GM23338 (cell line): ENCODE measurements around the gene MAPKBP1. TPM values are rescaled to one million over a fixed set of nuclear protein-coding genes. Genes with fewer than 3 reads are reported as not detected.

Experiments used
- ATAC-seq: fragments of 200-7000 bp; cut with Tn5 transposase; 3 replicates; pipeline ENCODE4 v1.9.1; 2020
- DNase-seq: peaks from one replicate; pipeline ENCODE4 v3.0.0-alpha.2; 2015; ENCODE audit warnings: low spot score
- H2AFZ ChIP-seq: fragments of 200-600 bp; sonication (generic); 2 replicates; pipeline ENCODE4 v1.8.0; 2016; ENCODE audit warnings: antibody characterized with exemption, mild to moderate bottlenecking, moderate library complexity
- H3F3A ChIP-seq: fragments of 200-600 bp; sonication (generic); replicated peaks from 2 replicates; pipeline ENCODE4 v1.8.0; 2017; ENCODE audit warnings: antibody characterized with exemption, mixed run types, low read depth
- H3K27ac ChIP-seq: fragments of 200-600 bp; sonication (generic); 2 replicates; pipeline ENCODE4 v1.6.1; 2016; ENCODE audit warnings: low read depth
- H3K27me3 ChIP-seq: fragments of 200-600 bp; sonication (generic); 2 replicates; pipeline ENCODE4 v1.8.0; 2016; ENCODE audit warnings: mild to moderate bottlenecking, mixed run types, moderate library complexity; ENCODE audit not compliant: insufficient read depth
- H3K36me3 ChIP-seq: fragments of 200-600 bp; sonication (generic); 2 replicates; pipeline ENCODE4 v1.8.0; 2016; ENCODE audit warnings: mild to moderate bottlenecking; ENCODE audit not compliant: insufficient read depth
- H3K4me1 ChIP-seq: fragments of 200-600 bp; sonication (generic); 2 replicates; pipeline ENCODE4 v1.8.0; 2016; ENCODE audit warnings: mild to moderate bottlenecking, moderate library complexity; ENCODE audit not compliant: insufficient read depth
- H3K4me2 ChIP-seq: fragments of 200-600 bp; sonication (generic); 2 replicates; pipeline ENCODE4 v1.7.1; 2017; ENCODE audit warnings: mixed run types
- H3K4me3 ChIP-seq: fragments of 200-600 bp; sonication (generic); 2 replicates; pipeline ENCODE4 v1.6.1; 2016; ENCODE audit warnings: mixed run types
- H3K79me2 ChIP-seq: fragments of 200-600 bp; sonication (generic); replicated peaks from 2 replicates; pipeline ENCODE4 v1.8.0; 2017; ENCODE audit warnings: mild to moderate bottlenecking; ENCODE audit not compliant: insufficient read depth
- H3K9me2 ChIP-seq: fragments of 200-600 bp; sonication (generic); 2 replicates; pipeline ENCODE4 v1.8.0; 2017; ENCODE audit not compliant: insufficient read depth
- H4K20me1 ChIP-seq: fragments of 200-600 bp; sonication (generic); replicated peaks from 2 replicates; pipeline ENCODE4 v1.8.0; 2017; ENCODE audit warnings: mild to moderate bottlenecking; ENCODE audit not compliant: insufficient read depth
- H3K27ac Mint-ChIP-seq: 2 replicates; pipeline ENCODE4 v1.8.0; 2020; ENCODE audit warnings: inconsistent platforms, mild to moderate bottlenecking, moderate library complexity, mixed read lengths
- H3K27me3 Mint-ChIP-seq: 3 replicates; pipeline ENCODE4 v1.8.0; 2022; ENCODE audit warnings: low read depth, mild to moderate bottlenecking, moderate library complexity, mixed read lengths, inconsistent platforms; ENCODE audit not compliant: insufficient read depth, poor library complexity
- H3K36me3 Mint-ChIP-seq: 3 replicates; pipeline ENCODE4 v1.8.0; 2021; ENCODE audit warnings: low read depth, mild to moderate bottlenecking, inconsistent platforms, moderate library complexity, mixed read lengths
- H3K4me1 Mint-ChIP-seq: 3 replicates; pipeline ENCODE4 v1.8.0; 2020; ENCODE audit warnings: mild to moderate bottlenecking, inconsistent platforms, mixed read lengths
- H3K4me3 Mint-ChIP-seq: 3 replicates; pipeline ENCODE4 v1.8.0; 2021; ENCODE audit warnings: moderate library complexity, mild to moderate bottlenecking, inconsistent platforms, mixed read lengths
- H3K9me3 Mint-ChIP-seq: 3 replicates; pipeline ENCODE4 v1.8.0; 2020; ENCODE audit warnings: moderate library complexity, mild to moderate bottlenecking, inconsistent platforms, mixed read lengths
- JUNB ChIP-seq: IDR thresholded peaks from one replicate; pipeline ENCODE4 v1.6.1; 2016; ENCODE audit warnings: antibody characterized with exemption; ENCODE audit not compliant: unreplicated experiment
- NANOG ChIP-seq: IDR thresholded peaks from 2 replicates; pipeline ENCODE4 v1.6.1; 2016; ENCODE audit warnings: antibody characterized with exemption, borderline replicate concordance
- STAT1 ChIP-seq: IDR thresholded peaks from one replicate; pipeline ENCODE4 v1.6.1; 2016; ENCODE audit warnings: antibody characterized with exemption; ENCODE audit not compliant: unreplicated experiment
- ZNF114 ChIP-seq: fragments of 250-450 bp; sonication (Bioruptor Pico); IDR thresholded peaks from 2 replicates; pipeline ENCODE4 v1.5.0; 2020; ENCODE audit warnings: mild to moderate bottlenecking, moderate library complexity
- polyA plus RNA-seq: library from polyadenylated mRNA; unstranded; fragments of >200 nt; fragmentation: Nextera tagmentation; extraction: Ambion mirVana; gene quantifications from 2 replicates; pipeline ENCODE4 v1.2.1, GENCODE V29; 2016
- total RNA-seq: library from RNA; depleted of rRNA; stranded (reverse); fragments of >200 nt; shearing (Covaris generic); gene quantifications from 2 replicates; pipeline ENCODE4 v1.2.3, GENCODE V29; 2014
- TF ChIP-seq, protein P1 (sequence below): fragments of 250-450 bp; sonication (Bioruptor Pico); IDR thresholded peaks from 2 replicates; pipeline ENCODE4 v1.5.0; 2020; ENCODE audit warnings: mild to moderate bottlenecking, moderate library complexity
- TF ChIP-seq, protein P2 (sequence below), 2 experiments: fragments of 200-600 bp in 1 of 2; sonication (generic) in 1 of 2; conservative IDR thresholded peaks; 2 replicates each; pipeline versions ENCODE4 v1.5.1 to v1.6.1; 2016 to 2017; ENCODE audit warnings: antibody characterized with exemption in 2 of 2, low read depth in 2 of 2, mild to moderate bottlenecking in 2 of 2, moderate library complexity in 1 of 2
- TF ChIP-seq, protein P3 (sequence below): IDR thresholded peaks from 2 replicates; pipeline ENCODE4 v1.6.1; 2016; ENCODE audit warnings: antibody characterized with exemption

MAPKBP1 gene
- total and polyA plus RNA-seq, 2 experiments from 2014 or later: 1.9 to 8.9 TPM

DNA sequence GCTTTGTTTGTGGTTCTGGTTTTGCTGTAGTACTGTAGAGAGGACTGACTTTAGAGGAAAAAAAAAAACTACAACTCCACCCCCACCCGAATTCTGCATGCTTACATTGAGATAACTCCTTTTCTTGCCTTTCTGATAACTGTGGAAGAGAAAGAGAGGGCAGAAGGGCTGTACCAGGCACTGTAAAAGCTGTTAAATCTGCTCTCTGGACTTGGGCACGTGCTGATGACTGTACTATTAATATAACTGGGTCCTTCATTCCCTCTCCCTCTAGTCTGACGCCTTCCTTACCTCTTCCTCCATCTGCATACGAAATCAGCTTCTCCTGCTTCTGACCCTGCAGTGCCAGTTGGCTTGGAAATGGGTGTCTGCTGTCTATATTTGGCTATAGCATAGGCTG is 15.0 kb downstream of the MAPKBP1 start:
- H3K4me3 ChIP-seq: no peak overlapping the region
- peaks cover 35% of the 10 kb centered on the region for H3K4me1 ChIP-seq
- no peaks in the 10 kb centered on the region for H3K9me2 ChIP-seq
- no peak overlapping the region for H2AFZ ChIP-seq
- H3K4me3 Mint-ChIP-seq: no peak overlapping the region; the same call in 2 of the 3 replicates
- H3K27ac Mint-ChIP-seq: no peak overlapping the region
- H3K36me3 ChIP-seq: no peaks in the 10 kb centered on the region
- H3K79me2 ChIP-seq: peaks cover 8% of the 10 kb centered on the region; the same call in 1 of the 2 replicates
- H3K4me2 ChIP-seq: peak overlapping the region; percentile 24
- TF ChIP-seq NANOG: no peak
- TF ChIP-seq, protein P1, sequence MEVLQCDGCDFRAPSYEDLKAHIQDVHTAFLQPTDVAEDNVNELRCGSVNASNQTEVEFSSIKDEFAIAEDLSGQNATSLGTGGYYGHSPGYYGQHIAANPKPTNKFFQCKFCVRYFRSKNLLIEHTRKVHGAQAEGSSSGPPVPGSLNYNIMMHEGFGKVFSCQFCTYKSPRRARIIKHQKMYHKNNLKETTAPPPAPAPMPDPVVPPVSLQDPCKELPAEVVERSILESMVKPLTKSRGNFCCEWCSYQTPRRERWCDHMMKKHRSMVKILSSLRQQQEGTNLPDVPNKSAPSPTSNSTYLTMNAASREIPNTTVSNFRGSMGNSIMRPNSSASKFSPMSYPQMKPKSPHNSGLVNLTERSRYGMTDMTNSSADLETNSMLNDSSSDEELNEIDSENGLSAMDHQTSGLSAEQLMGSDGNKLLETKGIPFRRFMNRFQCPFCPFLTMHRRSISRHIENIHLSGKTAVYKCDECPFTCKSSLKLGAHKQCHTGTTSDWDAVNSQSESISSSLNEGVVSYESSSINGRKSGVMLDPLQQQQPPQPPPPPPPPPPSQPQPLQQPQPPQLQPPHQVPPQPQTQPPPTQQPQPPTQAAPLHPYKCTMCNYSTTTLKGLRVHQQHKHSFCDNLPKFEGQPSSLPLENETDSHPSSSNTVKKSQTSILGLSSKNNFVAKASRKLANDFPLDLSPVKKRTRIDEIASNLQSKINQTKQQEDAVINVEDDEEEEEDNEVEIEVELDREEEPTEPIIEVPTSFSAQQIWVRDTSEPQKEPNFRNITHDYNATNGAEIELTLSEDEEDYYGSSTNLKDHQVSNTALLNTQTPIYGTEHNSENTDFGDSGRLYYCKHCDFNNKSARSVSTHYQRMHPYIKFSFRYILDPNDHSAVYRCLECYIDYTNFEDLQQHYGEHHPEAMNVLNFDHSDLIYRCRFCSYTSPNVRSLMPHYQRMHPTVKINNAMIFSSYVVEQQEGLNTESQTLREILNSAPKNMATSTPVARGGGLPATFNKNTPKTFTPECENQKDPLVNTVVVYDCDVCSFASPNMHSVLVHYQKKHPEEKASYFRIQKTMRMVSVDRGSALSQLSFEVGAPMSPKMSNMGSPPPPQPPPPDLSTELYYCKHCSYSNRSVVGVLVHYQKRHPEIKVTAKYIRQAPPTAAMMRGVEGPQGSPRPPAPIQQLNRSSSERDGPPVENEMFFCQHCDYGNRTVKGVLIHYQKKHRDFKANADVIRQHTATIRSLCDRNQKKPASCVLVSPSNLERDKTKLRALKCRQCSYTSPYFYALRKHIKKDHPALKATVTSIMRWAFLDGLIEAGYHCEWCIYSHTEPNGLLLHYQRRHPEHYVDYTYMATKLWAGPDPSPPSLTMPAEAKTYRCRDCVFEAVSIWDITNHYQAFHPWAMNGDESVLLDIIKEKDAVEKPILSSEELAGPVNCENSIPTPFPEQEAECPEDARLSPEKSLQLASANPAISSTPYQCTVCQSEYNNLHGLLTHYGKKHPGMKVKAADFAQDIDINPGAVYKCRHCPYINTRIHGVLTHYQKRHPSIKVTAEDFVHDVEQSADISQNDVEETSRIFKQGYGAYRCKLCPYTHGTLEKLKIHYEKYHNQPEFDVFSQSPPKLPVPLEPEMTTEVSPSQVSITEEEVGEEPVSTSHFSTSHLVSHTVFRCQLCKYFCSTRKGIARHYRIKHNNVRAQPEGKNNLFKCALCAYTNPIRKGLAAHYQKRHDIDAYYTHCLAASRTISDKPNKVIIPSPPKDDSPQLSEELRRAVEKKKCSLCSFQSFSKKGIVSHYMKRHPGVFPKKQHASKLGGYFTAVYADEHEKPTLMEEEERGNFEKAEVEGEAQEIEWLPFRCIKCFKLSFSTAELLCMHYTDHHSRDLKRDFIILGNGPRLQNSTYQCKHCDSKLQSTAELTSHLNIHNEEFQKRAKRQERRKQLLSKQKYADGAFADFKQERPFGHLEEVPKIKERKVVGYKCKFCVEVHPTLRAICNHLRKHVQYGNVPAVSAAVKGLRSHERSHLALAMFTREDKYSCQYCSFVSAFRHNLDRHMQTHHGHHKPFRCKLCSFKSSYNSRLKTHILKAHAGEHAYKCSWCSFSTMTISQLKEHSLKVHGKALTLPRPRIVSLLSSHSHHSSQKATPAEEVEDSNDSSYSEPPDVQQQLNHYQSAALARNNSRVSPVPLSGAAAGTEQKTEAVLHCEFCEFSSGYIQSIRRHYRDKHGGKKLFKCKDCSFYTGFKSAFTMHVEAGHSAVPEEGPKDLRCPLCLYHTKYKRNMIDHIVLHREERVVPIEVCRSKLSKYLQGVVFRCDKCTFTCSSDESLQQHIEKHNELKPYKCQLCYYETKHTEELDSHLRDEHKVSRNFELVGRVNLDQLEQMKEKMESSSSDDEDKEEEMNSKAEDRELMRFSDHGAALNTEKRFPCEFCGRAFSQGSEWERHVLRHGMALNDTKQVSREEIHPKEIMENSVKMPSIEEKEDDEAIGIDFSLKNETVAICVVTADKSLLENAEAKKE (CRISPR knock-in tag): no peak
- TF ChIP-seq, protein P2, sequence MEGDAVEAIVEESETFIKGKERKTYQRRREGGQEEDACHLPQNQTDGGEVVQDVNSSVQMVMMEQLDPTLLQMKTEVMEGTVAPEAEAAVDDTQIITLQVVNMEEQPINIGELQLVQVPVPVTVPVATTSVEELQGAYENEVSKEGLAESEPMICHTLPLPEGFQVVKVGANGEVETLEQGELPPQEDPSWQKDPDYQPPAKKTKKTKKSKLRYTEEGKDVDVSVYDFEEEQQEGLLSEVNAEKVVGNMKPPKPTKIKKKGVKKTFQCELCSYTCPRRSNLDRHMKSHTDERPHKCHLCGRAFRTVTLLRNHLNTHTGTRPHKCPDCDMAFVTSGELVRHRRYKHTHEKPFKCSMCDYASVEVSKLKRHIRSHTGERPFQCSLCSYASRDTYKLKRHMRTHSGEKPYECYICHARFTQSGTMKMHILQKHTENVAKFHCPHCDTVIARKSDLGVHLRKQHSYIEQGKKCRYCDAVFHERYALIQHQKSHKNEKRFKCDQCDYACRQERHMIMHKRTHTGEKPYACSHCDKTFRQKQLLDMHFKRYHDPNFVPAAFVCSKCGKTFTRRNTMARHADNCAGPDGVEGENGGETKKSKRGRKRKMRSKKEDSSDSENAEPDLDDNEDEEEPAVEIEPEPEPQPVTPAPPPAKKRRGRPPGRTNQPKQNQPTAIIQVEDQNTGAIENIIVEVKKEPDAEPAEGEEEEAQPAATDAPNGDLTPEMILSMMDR (conservative IDR thresholded peaks at IDR 0.05; ENCODE audit: low read depth in 2 of 2): no peak
- TF ChIP-seq ZNF114: no peak
- TF ChIP-seq JUNB: no peak
- TF ChIP-seq, protein P3, sequence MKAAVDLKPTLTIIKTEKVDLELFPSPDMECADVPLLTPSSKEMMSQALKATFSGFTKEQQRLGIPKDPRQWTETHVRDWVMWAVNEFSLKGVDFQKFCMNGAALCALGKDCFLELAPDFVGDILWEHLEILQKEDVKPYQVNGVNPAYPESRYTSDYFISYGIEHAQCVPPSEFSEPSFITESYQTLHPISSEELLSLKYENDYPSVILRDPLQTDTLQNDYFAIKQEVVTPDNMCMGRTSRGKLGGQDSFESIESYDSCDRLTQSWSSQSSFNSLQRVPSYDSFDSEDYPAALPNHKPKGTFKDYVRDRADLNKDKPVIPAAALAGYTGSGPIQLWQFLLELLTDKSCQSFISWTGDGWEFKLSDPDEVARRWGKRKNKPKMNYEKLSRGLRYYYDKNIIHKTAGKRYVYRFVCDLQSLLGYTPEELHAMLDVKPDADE: no peak
- no peak for TF ChIP-seq STAT1
- no peak overlapping the region for H3K27ac ChIP-seq
- H3K36me3 Mint-ChIP-seq: no peaks in the 10 kb centered on the region
- no peaks in the 10 kb centered on the region for H4K20me1 ChIP-seq
- peaks cover 36% of the 10 kb centered on the region for H3K4me1 Mint-ChIP-seq
- peaks cover 8% of the 10 kb centered on the region for H3K27me3 Mint-ChIP-seq
- H3K9me3 Mint-ChIP-seq: no peaks in the 10 kb centered on the region
- DNase-seq: no peak
- H3F3A ChIP-seq: no peaks in the 10 kb centered on the region; the same call in 1 of the 2 replicates
- no peaks in the 10 kb centered on the region for H3K27me3 ChIP-seq
- peak; percentile 19; the same call in 2 of the 3 replicates for ATAC-seq
